DMS114 treated with DMSO at 0.1 percent for 48 hours (cell line): Measurements from ENCODE around the gene MOXD1.

Experiments used
- DNase-seq: peaks from one replicate; lab custom pipeline; 2025; ENCODE audit not compliant: unreplicated experiment; lab: John Stamatoyannopoulos, UW

MOXD1 gene

GRCh38 chr6:132246632-132247270 is 154.5 kb downstream of the MOXD1 start:
- DNase-seq = no peak

- DNase-seq = no peak
Observed at GRCh38 chr6:132246120-132246617, 155.1 kb downstream of the MOXD1 start.
